K562 (cell line): Measurements from ENCODE around the gene BTAF1. TPM values are rescaled to one million over a fixed set of nuclear protein-coding genes. Genes with fewer than 3 reads are reported as not detected.

Source experiments
- CHD7 ChIP-seq: fragments of 200-600 bp; sonication (generic); IDR thresholded peaks from one replicate; pipeline ENCODE4 v1.6.1; 2012; ENCODE audit warnings: mild to moderate bottlenecking, low read depth, low read length, inconsistent platforms
- MNT ChIP-seq, 2 experiments: fragments of 450-650 bp; conservative IDR thresholded peaks; 2 replicates each; pipeline ENCODE4 v1.6.1; 2017; ENCODE audit warnings: mild to moderate bottlenecking in 2 of 2, moderate library complexity in 2 of 2
- MTF1 ChIP-seq: fragments of 250-450 bp; sonication (Bioruptor Pico); IDR thresholded peaks from 2 replicates; pipeline ENCODE4 v1.9.0; 2021; ENCODE audit warnings: moderate library complexity, mild to moderate bottlenecking, inconsistent platforms, borderline replicate concordance
- STAT6 ChIP-seq: sonication (generic); formaldehyde crosslinking; IDR thresholded peaks from 2 replicates; pipeline ENCODE4 v1.8.1; 2023; ENCODE audit warnings: mild to moderate bottlenecking, missing genetic modification reagents
- polyA plus RNA-seq, 8 experiments: library from polyadenylated mRNA; depleted of rRNA in 4 of 8; stranded (reverse) in 5 of 8; unstranded in 3 of 8; fragments of >200 nt; fragmentation: Nextera tagmentation in 2 of 8; fragmentation: Illumina TruSeq in 1 of 8; extraction: Ambion mirVana in 2 of 8; extraction: Trizol in 1 of 8; gene quantifications; 2 replicates each; pipeline versions ENCODE4 v1.2.1 to v1.2.3, GENCODE V29; 2011 to 2014; ENCODE audit warnings: inconsistent platforms in 1 of 8, missing spikeins in 1 of 8
- total RNA-seq, 7 experiments: library from RNA; depleted of rRNA in 6 of 7; stranded (reverse); fragments of >200 nt in 6 of 7; fragmentation: Illumina TruSeq in 2 of 7; extraction: Trizol in 2 of 7; gene quantifications; 2 replicates each; pipeline versions ENCODE4 v1.2.1 to v1.2.3, GENCODE V29; 2011 to 2021; ENCODE audit warnings: low replicate concordance in 1 of 7

BTAF1 gene
- total and polyA plus RNA-seq, 9 of the 15 experiments (the other 6 are each of a cell fraction or from before 2014, with no cell fraction given) = 6.6 to 70.7 (median 30.5) TPM

GRCh38 chr10:92011560-92012214 is 88.1 kb downstream of the BTAF1 start (continued):
- TF ChIP-seq CHD7 = no peak
- TF ChIP-seq MTF1 = no peak
- TF ChIP-seq MNT (conservative IDR thresholded peaks at IDR 0.05) = no peak
- no peak for TF ChIP-seq STAT6 (CRISPR knock-in tag)
